HepG2 (cell line): Measurements from ENCODE around the gene FGF7.

Experiments used
- BCL3 ChIP-seq: sonication (generic); formaldehyde crosslinking; IDR thresholded peaks from 2 replicates; pipeline ENCODE4 v1.5.1; 2020; ENCODE audit warnings: mild to moderate bottlenecking, missing genetic modification reagents, moderate library complexity
- CEBPZ ChIP-seq: IDR thresholded peaks from 2 replicates; pipeline ENCODE4 v1.6.1; 2012; ENCODE audit warnings: low read length, improper control_type of control experiment
- CTCF ChIP-seq: sonication (generic); formaldehyde crosslinking; IDR thresholded peaks from 2 replicates; pipeline ENCODE4 v1.5.0; 2020; ENCODE audit warnings: mild to moderate bottlenecking, missing genetic modification reagents, moderate library complexity
- PBX3 ChIP-seq: sonication (generic); formaldehyde crosslinking; IDR thresholded peaks from 2 replicates; pipeline ENCODE4 v1.8.1; 2023; ENCODE audit warnings: missing genetic modification reagents, inconsistent platforms, borderline replicate concordance
- SETDB1 ChIP-seq: sonication (generic); formaldehyde crosslinking; IDR thresholded peaks from 2 replicates; pipeline ENCODE4 v1.5.1; 2020; ENCODE audit warnings: missing genetic modification reagents, mild to moderate bottlenecking, borderline replicate concordance
- SIN3A ChIP-seq: IDR thresholded peaks from 2 replicates; pipeline ENCODE4 v1.6.1; 2011; ENCODE audit warnings: low read depth, mild to moderate bottlenecking, control low read depth, low read length, borderline replicate concordance
- ZNF3 ChIP-seq: IDR thresholded peaks from 2 replicates; pipeline ENCODE4 v1.7.0; 2017; ENCODE audit warnings: inconsistent platforms
- ZNF510 ChIP-seq: sonication (generic); formaldehyde crosslinking; IDR thresholded peaks from 2 replicates; pipeline ENCODE4 v1.4.0; 2020; ENCODE audit warnings: low read depth, mild to moderate bottlenecking, missing genetic modification reagents
- ZNF704 ChIP-seq: sonication (generic); formaldehyde crosslinking; IDR thresholded peaks from 2 replicates; pipeline ENCODE4 v1.8.1; 2023; ENCODE audit warnings: mild to moderate bottlenecking, inconsistent platforms, moderate library complexity, missing genetic modification reagents, borderline replicate concordance
- ZNF776 ChIP-seq: sonication (generic); formaldehyde crosslinking; IDR thresholded peaks from 2 replicates; pipeline ENCODE4 v1.4.0; 2020; ENCODE audit warnings: mild to moderate bottlenecking, missing genetic modification reagents
- ZZZ3 ChIP-seq: sonication (generic); formaldehyde crosslinking; IDR thresholded peaks from 2 replicates; pipeline ENCODE4 v1.4.0; 2020; ENCODE audit warnings: missing genetic modification reagents, mild to moderate bottlenecking, borderline replicate concordance

- TF ChIP-seq CEBPZ (no peak), SETDB1 (no peak), CTCF (no peak), ZNF776 (CRISPR knock-in tag) (no peak), PBX3 (CRISPR knock-in tag) (no peak), SIN3A (no peak), BCL3 (CRISPR knock-in tag) (no peak), ZZZ3 (CRISPR knock-in tag) (no peak), ZNF704 (no peak), ZNF510 (CRISPR knock-in tag) (no peak), ZNF3 (CRISPR knock-in tag) (no peak)
Measured at GRCh38 chr15:49494842-49495241, 71.8 kb downstream of the FGF7 start.
